Measurements from ENCODE around the gene LRRC10B.

The LRRC10B gene

DNA sequence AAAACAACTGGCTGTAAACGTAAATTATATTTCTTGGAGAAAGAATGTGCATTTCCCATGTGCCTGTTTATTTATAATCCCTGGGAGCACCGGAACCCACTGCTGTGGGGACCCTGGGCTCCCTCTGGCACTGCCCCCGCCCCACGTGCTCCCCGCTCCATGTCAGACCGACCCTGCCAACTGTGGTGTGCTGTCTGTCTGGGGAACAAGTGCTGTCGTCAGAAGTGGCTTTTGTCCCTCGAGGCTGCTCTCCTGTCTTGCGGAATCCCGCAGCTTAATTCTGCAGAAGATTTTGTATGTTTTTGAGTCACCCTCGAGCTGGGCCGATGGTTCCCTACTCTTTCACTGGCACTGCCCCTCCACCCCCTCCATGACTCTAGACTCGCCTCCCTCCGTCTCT is 2.4 kb downstream of the LRRC10B start:
- Histone ChIP-seq H3K4me3 (replicated peaks; ENCODE audit: insufficient read depth, low read length) (no peak overlapping the region), H3K27ac (replicated peaks) (no peak overlapping the region), H3K27me3 (ENCODE audit: insufficient read depth, poor library complexity, severe bottlenecking) (peaks cover 29% of the 10 kb centered on the region)
- TF ChIP-seq, protein P1, sequence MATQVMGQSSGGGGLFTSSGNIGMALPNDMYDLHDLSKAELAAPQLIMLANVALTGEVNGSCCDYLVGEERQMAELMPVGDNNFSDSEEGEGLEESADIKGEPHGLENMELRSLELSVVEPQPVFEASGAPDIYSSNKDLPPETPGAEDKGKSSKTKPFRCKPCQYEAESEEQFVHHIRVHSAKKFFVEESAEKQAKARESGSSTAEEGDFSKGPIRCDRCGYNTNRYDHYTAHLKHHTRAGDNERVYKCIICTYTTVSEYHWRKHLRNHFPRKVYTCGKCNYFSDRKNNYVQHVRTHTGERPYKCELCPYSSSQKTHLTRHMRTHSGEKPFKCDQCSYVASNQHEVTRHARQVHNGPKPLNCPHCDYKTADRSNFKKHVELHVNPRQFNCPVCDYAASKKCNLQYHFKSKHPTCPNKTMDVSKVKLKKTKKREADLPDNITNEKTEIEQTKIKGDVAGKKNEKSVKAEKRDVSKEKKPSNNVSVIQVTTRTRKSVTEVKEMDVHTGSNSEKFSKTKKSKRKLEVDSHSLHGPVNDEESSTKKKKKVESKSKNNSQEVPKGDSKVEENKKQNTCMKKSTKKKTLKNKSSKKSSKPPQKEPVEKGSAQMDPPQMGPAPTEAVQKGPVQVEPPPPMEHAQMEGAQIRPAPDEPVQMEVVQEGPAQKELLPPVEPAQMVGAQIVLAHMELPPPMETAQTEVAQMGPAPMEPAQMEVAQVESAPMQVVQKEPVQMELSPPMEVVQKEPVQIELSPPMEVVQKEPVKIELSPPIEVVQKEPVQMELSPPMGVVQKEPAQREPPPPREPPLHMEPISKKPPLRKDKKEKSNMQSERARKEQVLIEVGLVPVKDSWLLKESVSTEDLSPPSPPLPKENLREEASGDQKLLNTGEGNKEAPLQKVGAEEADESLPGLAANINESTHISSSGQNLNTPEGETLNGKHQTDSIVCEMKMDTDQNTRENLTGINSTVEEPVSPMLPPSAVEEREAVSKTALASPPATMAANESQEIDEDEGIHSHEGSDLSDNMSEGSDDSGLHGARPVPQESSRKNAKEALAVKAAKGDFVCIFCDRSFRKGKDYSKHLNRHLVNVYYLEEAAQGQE (IDR thresholded peaks at IDR 0.05; ENCODE audit: insufficient replicate concordance, low read depth): no peak
- TF ChIP-seq, protein P2, sequence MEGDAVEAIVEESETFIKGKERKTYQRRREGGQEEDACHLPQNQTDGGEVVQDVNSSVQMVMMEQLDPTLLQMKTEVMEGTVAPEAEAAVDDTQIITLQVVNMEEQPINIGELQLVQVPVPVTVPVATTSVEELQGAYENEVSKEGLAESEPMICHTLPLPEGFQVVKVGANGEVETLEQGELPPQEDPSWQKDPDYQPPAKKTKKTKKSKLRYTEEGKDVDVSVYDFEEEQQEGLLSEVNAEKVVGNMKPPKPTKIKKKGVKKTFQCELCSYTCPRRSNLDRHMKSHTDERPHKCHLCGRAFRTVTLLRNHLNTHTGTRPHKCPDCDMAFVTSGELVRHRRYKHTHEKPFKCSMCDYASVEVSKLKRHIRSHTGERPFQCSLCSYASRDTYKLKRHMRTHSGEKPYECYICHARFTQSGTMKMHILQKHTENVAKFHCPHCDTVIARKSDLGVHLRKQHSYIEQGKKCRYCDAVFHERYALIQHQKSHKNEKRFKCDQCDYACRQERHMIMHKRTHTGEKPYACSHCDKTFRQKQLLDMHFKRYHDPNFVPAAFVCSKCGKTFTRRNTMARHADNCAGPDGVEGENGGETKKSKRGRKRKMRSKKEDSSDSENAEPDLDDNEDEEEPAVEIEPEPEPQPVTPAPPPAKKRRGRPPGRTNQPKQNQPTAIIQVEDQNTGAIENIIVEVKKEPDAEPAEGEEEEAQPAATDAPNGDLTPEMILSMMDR (IDR thresholded peaks at IDR 0.05; ENCODE audit: insufficient read depth, low read length): no peak
- TF ChIP-seq POLR2AphosphoS5 (IDR thresholded peaks at IDR 0.05; ENCODE audit: low read depth): no peak
- TF ChIP-seq GABPA (IDR thresholded peaks at IDR 0.05; ENCODE audit: low read depth): no peak
- no peak for DNase-seq (ENCODE audit: low read depth in 1 of 2, low spot score in 1 of 2)

DNA sequence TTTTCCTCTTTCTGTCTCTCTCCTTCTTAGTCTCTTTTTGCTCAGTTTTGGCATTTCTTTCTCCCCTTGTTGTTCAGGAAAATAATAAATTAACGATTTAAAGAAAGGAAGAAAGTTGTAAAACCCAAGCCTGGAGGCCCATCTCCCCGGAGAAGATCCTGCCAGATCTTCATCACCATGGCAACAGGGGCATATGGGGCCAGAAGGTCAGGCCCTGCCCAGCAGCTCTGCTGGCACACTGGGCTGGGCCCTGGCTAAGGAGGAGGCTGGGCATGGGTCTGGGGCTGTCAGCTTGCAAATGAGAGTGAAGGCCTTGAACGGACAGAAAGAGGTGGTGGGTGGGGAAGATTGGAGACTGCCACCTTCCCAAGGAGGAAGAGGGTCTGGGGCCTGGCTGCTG is 2.8 kb downstream of the LRRC10B start:
- no peak overlapping the region for H3K4me3 ChIP-seq (replicated peaks; ENCODE audit: insufficient read depth, low read length)

DNA sequence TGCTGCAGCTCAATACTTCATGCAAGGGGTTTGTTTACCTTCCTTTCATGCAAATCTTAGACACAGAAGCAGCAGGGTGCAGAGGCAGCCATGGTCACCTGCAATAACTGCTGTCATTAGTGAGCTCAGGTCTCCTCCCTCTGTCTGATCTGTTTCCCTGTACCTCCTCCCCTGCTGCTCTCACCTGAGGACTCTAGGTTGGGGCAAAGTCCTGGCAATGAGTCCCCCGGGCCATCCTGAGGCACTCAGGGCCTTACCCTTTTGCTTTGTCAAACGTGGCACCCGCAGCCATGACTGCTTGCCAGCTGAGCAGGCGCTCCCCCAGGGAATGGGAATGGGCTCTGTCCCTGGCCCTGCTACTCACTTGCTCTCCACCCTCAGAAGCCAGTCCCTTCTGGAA is 3.9 kb downstream of the LRRC10B start:
- DNase-seq (ENCODE audit: low read depth in 1 of 2, low spot score in 1 of 2): no peak
- H3K27me3 ChIP-seq (ENCODE audit: insufficient read depth, poor library complexity, severe bottlenecking): peaks cover 17% of the 10 kb centered on the region
- H3K27ac ChIP-seq (replicated peaks): no peak overlapping the region
- no peak overlapping the region for H3K4me3 ChIP-seq (replicated peaks; ENCODE audit: insufficient read depth, low read length)
- TF ChIP-seq, protein P2 (IDR thresholded peaks at IDR 0.05; ENCODE audit: insufficient read depth, low read length): no peak
- TF ChIP-seq, protein P1 (IDR thresholded peaks at IDR 0.05; ENCODE audit: insufficient replicate concordance, low read depth): no peak
- TF ChIP-seq SPI1 (IDR thresholded peaks at IDR 0.05; ENCODE audit: borderline replicate concordance, low read depth): no peak
- TF ChIP-seq GABPA (IDR thresholded peaks at IDR 0.05; ENCODE audit: low read depth): no peak
- TF ChIP-seq POLR2AphosphoS5 (IDR thresholded peaks at IDR 0.05; ENCODE audit: low read depth): no peak

More for the DNA sequence above, 2.8 kb downstream of the LRRC10B start:
- Histone ChIP-seq H3K27ac (replicated peaks) (no peak overlapping the region), H3K27me3 (ENCODE audit: insufficient read depth, poor library complexity, severe bottlenecking) (peaks cover 25% of the 10 kb centered on the region)
- TF ChIP-seq, protein P1 (IDR thresholded peaks at IDR 0.05; ENCODE audit: insufficient replicate concordance, low read depth): no peak
- TF ChIP-seq POLR2AphosphoS5 (IDR thresholded peaks at IDR 0.05; ENCODE audit: low read depth): no peak
- TF ChIP-seq SPI1 (IDR thresholded peaks at IDR 0.05; ENCODE audit: borderline replicate concordance, low read depth): no peak
- no peak for TF ChIP-seq GABPA (IDR thresholded peaks at IDR 0.05; ENCODE audit: low read depth)
- TF ChIP-seq, protein P2 (IDR thresholded peaks at IDR 0.05; ENCODE audit: insufficient read depth, low read length): no peak
- DNase-seq (ENCODE audit: low read depth in 1 of 2, low spot score in 1 of 2): no peak
